Mucosa of stomach (tissue), 1 donor: ENCODE data around the gene TLR4.

Source experiments
- H3K27me3 ChIP-seq: one replicate; pipeline ENCODE4 v1.7.0; 2013; ENCODE audit warnings: mild to moderate bottlenecking, low read length; ENCODE audit not compliant: control insufficient read depth, insufficient read depth
- H3K36me3 ChIP-seq: one replicate; pipeline ENCODE4 v1.7.0; 2013; ENCODE audit warnings: low read length; ENCODE audit not compliant: control insufficient read depth, insufficient read depth
- H3K4me1 ChIP-seq: one replicate; pipeline ENCODE4 v1.7.0; 2013; ENCODE audit warnings: mild to moderate bottlenecking, low read length; ENCODE audit not compliant: control insufficient read depth, insufficient read depth
- H3K4me3 ChIP-seq: one replicate; pipeline ENCODE4 v1.7.0; 2013; ENCODE audit warnings: low read length
- H3K9ac ChIP-seq: one replicate; pipeline ENCODE4 v1.7.0; 2013; ENCODE audit warnings: mild to moderate bottlenecking, low read length, moderate library complexity
- H3K9me3 ChIP-seq: one replicate; pipeline ENCODE4 v1.7.0; 2013; ENCODE audit warnings: mild to moderate bottlenecking, low read length, moderate library complexity; ENCODE audit not compliant: control insufficient read depth
- donor health status: Pancreatic carcinoma.

TLR4 gene

GRCh38 chr9:117718701-117719100 is 14.5 kb downstream of the TLR4 start:
- Histone ChIP-seq H3K9me3 (no peaks in the 10 kb centered on the region), H3K27me3 (no peaks in the 10 kb centered on the region), H3K4me1 (peaks cover 8% of the 10 kb centered on the region), H3K36me3 (no peaks in the 10 kb centered on the region), H3K4me3 (no peak overlapping the region), H3K9ac (no peak overlapping the region)

- no peaks in the 10 kb centered on the region for H3K36me3 ChIP-seq
Observed at GRCh38 chr9:117719161-117719920, 15.1 kb downstream of the TLR4 start.

GRCh38 chr9:117720066-117720465 is 15.9 kb downstream of the TLR4 start:
- peaks cover 8% of the 10 kb centered on the region for H3K4me1 ChIP-seq
- H3K36me3 ChIP-seq: no peaks in the 10 kb centered on the region
- no peaks in the 10 kb centered on the region for H3K27me3 ChIP-seq
- H3K9ac ChIP-seq: no peak overlapping the region
- H3K4me3 ChIP-seq: no peak overlapping the region
- H3K9me3 ChIP-seq: no peaks in the 10 kb centered on the region

More at GRCh38 chr9:117719161-117719920, 15.1 kb downstream of the TLR4 start:
- Histone ChIP-seq H3K4me1 (peaks cover 8% of the 10 kb centered on the region), H3K9ac (no peak overlapping the region), H3K4me3 (no peak overlapping the region), H3K27me3 (no peaks in the 10 kb centered on the region), H3K9me3 (no peaks in the 10 kb centered on the region)

GRCh38 chr9:117720555-117720954 is 16.4 kb downstream of the TLR4 start:
- Histone ChIP-seq H3K4me1 (peaks cover 8% of the 10 kb centered on the region), H3K27me3 (no peaks in the 10 kb centered on the region), H3K9ac (no peak overlapping the region), H3K36me3 (no peaks in the 10 kb centered on the region), H3K4me3 (no peak overlapping the region), H3K9me3 (no peaks in the 10 kb centered on the region)

GRCh38 chr9:117720987-117721386 is 16.8 kb downstream of the TLR4 start:
- peaks cover 8% of the 10 kb centered on the region for H3K4me1 ChIP-seq
- no peak overlapping the region for H3K4me3 ChIP-seq
- no peaks in the 10 kb centered on the region for H3K9me3 ChIP-seq
- no peaks in the 10 kb centered on the region for H3K36me3 ChIP-seq
- no peaks in the 10 kb centered on the region for H3K27me3 ChIP-seq
- H3K9ac ChIP-seq: no peak overlapping the region

- Histone ChIP-seq H3K27me3 (no peaks in the 10 kb centered on the region), H3K4me3 (no peak overlapping the region), H3K36me3 (no peaks in the 10 kb centered on the region), H3K4me1 (peaks cover 8% of the 10 kb centered on the region), H3K9me3 (no peaks in the 10 kb centered on the region), H3K9ac (no peak overlapping the region)
Observed at GRCh38 chr9:117722108-117722761, 18.0 kb downstream of the TLR4 start.

- Histone ChIP-seq H3K9ac (no peak overlapping the region), H3K4me1 (no peaks in the 10 kb centered on the region), H3K4me3 (no peak overlapping the region), H3K36me3 (no peaks in the 10 kb centered on the region), H3K27me3 (no peaks in the 10 kb centered on the region), H3K9me3 (no peaks in the 10 kb centered on the region)
Observed at GRCh38 chr9:117723986-117724625, 19.9 kb downstream of the TLR4 start.

- Histone ChIP-seq H3K36me3 (no peaks in the 10 kb centered on the region), H3K9ac (no peak overlapping the region), H3K4me1 (no peaks in the 10 kb centered on the region), H3K9me3 (no peaks in the 10 kb centered on the region), H3K27me3 (no peaks in the 10 kb centered on the region), H3K4me3 (no peak overlapping the region)
Observed at GRCh38 chr9:117725426-117725887, 21.3 kb downstream of the TLR4 start.

- H3K4me1 ChIP-seq: no peaks in the 10 kb centered on the region
- no peak overlapping the region for H3K4me3 ChIP-seq
- H3K27me3 ChIP-seq: no peaks in the 10 kb centered on the region
- no peaks in the 10 kb centered on the region for H3K9me3 ChIP-seq
- H3K9ac ChIP-seq: no peak overlapping the region
- no peaks in the 10 kb centered on the region for H3K36me3 ChIP-seq
Observed at GRCh38 chr9:117729375-117729774, 25.2 kb downstream of the TLR4 start.

GRCh38 chr9:117732494-117732893 is 28.3 kb downstream of the TLR4 start:
- no peaks in the 10 kb centered on the region for H3K4me1 ChIP-seq
- no peak overlapping the region for H3K9ac ChIP-seq
- H3K36me3 ChIP-seq: no peaks in the 10 kb centered on the region
- no peak overlapping the region for H3K4me3 ChIP-seq
- H3K9me3 ChIP-seq: no peaks in the 10 kb centered on the region
- H3K27me3 ChIP-seq: no peaks in the 10 kb centered on the region

GRCh38 chr9:117733465-117733864 is 29.3 kb downstream of the TLR4 start:
- no peak overlapping the region for H3K9ac ChIP-seq
- no peaks in the 10 kb centered on the region for H3K9me3 ChIP-seq
- H3K36me3 ChIP-seq: no peaks in the 10 kb centered on the region
- no peak overlapping the region for H3K4me3 ChIP-seq
- no peaks in the 10 kb centered on the region for H3K4me1 ChIP-seq
- no peaks in the 10 kb centered on the region for H3K27me3 ChIP-seq

- no peaks in the 10 kb centered on the region for H3K27me3 ChIP-seq
- no peaks in the 10 kb centered on the region for H3K36me3 ChIP-seq
- H3K4me3 ChIP-seq: no peak overlapping the region
- no peaks in the 10 kb centered on the region for H3K4me1 ChIP-seq
- H3K9me3 ChIP-seq: no peaks in the 10 kb centered on the region
- no peak overlapping the region for H3K9ac ChIP-seq
Observed at GRCh38 chr9:117734082-117734481, 29.9 kb downstream of the TLR4 start.
